NCI-H524 (cell line): ENCODE results near the gene AGAP1.

ENCODE experiments used
- DNase-seq, 2 experiments: peaks; one replicate each; lab custom pipeline; 2025; lab: John Stamatoyannopoulos, UW

The AGAP1 gene

GRCh38 chr2:235966932-235967757 lies 473.3 kb downstream of the AGAP1 start:
- DNase-seq, result no peak

DNA sequence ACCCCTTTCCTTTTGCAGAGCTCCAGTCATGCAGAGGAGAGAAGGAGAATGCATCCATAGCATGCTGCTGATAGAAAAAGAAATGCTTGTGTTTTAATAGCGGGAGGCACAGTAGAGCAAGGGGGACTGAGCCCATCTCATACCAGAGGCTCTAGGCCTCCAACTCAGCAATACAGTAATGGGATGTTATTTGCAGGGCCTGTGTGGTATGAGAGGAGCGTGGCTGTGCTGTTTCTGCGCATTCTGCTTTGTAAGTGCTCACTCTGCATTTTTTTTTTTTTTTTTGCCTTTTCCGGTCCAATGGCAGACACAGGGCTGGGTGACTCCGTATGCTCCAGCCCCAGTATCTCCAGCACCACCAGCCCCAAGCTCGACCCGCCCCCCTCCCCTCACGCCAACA lies 474.3 kb downstream of the AGAP1 start:
- peak in 1 of 2 experiments; percentile 28 for DNase-seq

GRCh38 chr2:235968616-235969324 lies 474.9 kb downstream of the AGAP1 start:
- peak; percentile 84 to 92 for DNase-seq

- no peak for DNase-seq
Observed at GRCh38 chr2:235970204-235971040, 476.6 kb downstream of the AGAP1 start.

DNA sequence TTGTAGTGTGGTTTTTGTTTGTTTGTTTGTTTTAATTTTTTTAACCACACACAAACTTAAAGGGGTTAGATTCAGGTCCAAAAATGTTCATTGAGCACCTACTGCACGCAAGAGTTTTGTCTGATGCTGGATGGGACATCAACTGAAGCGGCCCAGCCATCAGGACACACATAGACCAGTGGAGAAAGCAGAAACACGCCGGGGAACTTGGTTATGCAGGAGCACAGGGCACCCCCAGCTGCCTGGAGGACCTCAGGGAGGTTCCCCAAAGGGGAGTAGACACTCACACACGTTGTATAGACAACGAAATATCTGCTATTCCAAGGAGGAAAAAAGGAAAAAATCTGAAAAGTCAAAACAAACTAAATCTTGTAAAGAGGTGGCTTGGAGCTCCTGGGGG lies 482.7 kb downstream of the AGAP1 start:
- no peak for DNase-seq

DNA sequence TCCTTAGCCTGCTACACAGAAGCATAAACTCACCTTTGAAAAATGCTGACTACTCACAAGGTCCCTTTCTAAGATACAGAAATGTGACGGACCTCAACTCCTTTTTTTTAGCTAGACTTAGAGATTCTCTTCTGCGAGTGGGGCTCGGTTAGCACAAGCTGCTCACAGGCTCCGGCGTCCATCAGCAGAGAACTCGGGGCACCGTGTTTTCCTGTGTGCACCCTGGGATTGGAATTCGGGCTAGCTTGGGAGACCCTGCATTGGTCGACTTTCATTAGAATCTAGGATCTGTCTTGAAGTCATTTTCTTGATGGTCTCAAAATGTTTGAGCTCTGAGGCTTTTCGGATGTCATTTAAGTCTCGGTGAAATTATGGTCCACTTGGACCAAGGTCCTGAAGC lies 483.1 kb downstream of the AGAP1 start:
- no peak for DNase-seq

- DNase-seq, result no peak
Observed at GRCh38 chr2:235977445-235977844, 483.6 kb downstream of the AGAP1 start.

DNA sequence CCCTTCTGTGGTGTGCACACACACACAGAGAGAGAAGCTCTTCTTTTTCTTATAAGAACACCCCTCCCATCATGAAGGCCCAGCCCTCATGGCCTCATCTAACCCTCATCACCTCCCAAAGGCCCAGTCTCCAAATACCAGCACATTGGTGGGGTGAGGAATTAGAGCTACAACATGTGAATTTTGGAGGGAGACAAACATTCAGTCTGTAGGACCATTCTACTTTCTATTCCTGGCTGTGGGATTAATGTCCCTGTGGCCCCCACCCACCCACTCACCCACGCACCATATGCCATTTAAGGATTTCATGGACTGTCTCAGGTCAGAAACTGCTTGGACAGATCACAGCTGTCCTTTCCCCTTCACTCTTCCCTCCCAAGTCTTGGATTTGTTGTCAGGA lies 484.2 kb downstream of the AGAP1 start:
- peak in 1 of 2 experiments; percentile 37 for DNase-seq

DNA sequence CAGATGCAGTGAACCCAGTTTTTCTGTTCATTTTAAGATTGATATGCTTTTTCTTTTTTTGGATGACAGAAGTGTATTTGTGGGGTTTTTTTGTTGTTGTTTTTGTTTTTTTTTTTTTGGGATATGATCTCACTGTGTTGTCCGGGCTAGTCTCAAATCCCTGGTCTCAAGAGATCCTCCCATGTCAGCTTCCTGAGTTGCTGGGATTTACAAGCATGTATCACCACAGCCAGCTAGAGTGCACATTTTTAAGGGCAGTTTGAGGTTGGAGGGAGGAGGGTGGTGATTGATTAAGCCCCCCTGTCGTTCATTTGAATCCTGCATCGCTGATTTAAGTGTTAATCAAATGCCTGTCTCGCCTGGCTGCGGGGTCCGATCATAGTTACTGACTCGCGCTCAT lies 485.2 kb downstream of the AGAP1 start:
- no peak for DNase-seq

GRCh38 chr2:235979753-235980435 lies 486.1 kb downstream of the AGAP1 start:
- peak; percentile 8 to 24 for DNase-seq

DNA sequence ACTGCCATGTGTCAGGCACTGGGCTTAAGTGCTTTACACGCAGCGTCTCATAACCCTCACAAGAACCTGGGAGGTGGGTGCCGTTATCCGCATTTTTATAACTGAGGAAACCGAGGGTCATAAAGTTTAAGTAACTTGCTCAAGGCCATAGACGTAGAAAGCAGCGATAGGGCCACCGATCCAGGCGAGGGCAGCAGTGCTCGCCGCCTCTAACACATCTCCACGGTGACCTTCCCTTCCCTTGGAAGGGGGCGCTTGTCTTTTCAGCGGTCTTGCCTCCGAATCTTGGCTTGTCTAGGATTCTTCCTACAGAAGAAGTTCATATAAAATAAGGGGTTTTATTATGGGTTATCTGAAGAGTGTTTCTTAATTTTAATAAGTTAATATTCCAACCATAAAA lies 487.8 kb downstream of the AGAP1 start:
- DNase-seq, result no peak

- DNase-seq, result no peak
Observed at GRCh38 chr2:235983016-235983415, 489.2 kb downstream of the AGAP1 start.

- DNase-seq, result no peak
Observed at GRCh38 chr2:235984552-235984951, 490.7 kb downstream of the AGAP1 start.

DNA sequence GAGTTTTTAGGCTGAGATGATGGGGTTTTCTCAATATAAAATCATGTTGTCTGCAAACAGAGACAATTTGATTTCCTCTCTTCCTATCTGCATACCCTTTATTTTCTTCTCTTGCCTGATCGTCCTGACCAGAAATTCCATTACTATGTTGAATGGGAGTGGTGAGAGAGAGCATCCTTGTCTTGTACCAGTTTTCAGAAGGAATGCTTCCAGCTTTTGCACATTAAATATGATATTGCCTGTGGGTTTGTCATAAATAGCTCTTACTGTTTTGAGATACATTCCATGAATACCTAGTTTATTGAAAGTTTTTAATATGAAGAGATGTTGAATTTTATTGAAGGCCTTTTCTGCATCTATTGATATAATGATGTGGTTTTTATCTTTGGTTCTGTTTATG lies 492.5 kb downstream of the AGAP1 start:
- DNase-seq, result no peak

DNA sequence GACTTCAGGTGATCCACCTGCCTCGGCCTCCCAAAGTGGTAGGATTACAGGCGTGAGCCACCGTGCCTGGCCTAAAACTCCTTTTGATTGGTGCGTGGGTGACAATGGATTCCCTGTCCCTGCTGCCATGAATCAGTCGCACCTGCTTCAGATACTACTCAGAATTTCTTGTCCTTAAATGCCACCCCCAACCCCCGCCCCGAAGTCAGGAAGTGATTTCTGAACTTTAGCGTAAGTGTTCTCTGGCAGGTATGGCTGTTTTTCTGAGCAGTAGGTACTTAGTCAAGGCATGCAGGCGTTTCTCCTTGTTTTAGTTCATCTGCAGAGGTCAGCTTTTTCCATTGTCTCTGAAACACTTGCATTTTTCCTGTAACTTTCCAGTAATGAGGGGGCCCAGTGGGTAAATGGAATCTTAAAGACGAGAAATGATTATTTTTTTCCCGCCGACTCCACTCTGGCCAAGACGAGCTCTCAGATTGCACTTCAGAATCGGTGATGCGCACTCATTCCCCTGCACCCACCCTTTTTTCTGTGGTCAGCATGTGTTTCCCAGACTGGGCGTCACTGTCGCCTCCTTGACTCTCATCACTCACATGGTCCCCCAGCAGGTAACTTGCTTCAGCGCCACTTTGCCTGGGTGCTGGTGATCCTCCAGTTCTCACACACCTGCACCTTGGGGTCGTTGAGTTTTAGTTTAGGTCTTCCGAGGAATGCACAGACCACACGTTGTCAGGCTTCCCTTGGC lies 494.6 kb downstream of the AGAP1 start:
- DNase-seq, result no peak

GRCh38 chr2:235989591-235989990 lies 495.7 kb downstream of the AGAP1 start:
- DNase-seq, result no peak

- DNase-seq, result no peak
Observed at GRCh38 chr2:235990344-235990743, 496.5 kb downstream of the AGAP1 start.

GRCh38 chr2:235992024-235992423 lies 498.2 kb downstream of the AGAP1 start:
- DNase-seq, result no peak

- peak; percentile 1 to 55 for DNase-seq
Observed at GRCh38 chr2:235996419-235996818, 502.6 kb downstream of the AGAP1 start.

DNA sequence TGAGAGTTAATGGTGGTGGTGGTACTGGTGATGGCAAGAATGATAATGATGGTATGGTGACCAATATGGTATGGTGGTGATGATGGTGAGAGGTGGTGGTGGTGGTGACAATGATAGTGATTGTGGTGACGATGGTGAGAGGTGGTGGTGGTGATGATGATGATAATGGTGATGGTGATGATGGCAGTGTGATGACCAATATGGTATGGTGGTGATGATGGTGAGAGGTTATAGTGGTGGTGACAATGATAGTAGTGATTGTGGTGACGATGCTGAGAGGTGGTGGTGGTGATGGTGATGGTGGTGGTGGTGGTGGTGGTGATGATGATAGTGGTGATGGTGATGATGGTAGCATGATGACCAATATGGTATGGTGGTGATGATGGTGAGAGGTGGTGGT lies 505.2 kb downstream of the AGAP1 start:
- DNase-seq, result no peak

DNA sequence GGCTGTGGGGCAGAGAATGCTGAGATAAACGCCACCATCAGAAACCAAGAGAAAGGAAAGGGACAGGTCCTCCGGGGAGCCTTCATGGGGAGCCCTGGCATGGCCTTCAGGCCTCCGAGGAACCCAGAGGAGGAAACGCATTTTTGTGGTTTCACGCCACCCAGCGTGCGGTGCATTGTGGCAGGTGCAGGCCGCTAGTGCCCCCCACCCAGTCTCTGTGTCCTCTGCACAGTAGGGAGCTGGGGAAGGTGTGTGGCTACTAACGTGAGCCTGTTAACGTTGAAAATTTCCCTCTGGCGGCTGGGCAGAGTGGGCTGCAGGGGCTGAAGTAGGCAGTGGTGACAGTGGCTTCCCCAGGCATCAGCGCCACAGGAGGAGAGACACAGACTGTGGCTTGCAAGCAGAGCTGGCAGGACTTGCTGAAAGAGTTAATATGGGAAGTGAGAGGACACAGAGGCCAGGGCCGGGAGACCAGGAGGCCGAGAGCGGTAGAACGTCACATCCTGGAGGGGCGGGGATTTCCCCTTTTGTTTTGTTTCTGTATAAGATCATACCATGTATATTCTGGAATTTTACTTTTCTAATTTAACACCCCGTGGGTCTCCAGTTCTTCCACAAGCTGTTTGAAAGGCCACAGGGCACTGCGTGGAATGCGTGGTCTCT lies 507.5 kb downstream of the AGAP1 start:
- no peak for DNase-seq
